GM23338 (cell line): Measurements from ENCODE around the gene TEX14. TPM values are rescaled to one million over a fixed set of nuclear protein-coding genes. Genes with fewer than 3 reads are reported as not detected.

Experiments
- ATAC-seq: fragments of 200-7000 bp; cut with Tn5 transposase; 3 replicates; pipeline ENCODE4 v1.9.1; 2020
- DNase-seq: peaks from one replicate; pipeline ENCODE4 v3.0.0-alpha.2; 2015; ENCODE audit warnings: low spot score
- H2AFZ ChIP-seq: fragments of 200-600 bp; sonication (generic); 2 replicates; pipeline ENCODE4 v1.8.0; 2016; ENCODE audit warnings: antibody characterized with exemption, mild to moderate bottlenecking, moderate library complexity
- H3F3A ChIP-seq: fragments of 200-600 bp; sonication (generic); replicated peaks from 2 replicates; pipeline ENCODE4 v1.8.0; 2017; ENCODE audit warnings: antibody characterized with exemption, mixed run types, low read depth
- H3K27ac ChIP-seq: fragments of 200-600 bp; sonication (generic); 2 replicates; pipeline ENCODE4 v1.6.1; 2016; ENCODE audit warnings: low read depth
- H3K27me3 ChIP-seq: fragments of 200-600 bp; sonication (generic); 2 replicates; pipeline ENCODE4 v1.8.0; 2016; ENCODE audit warnings: mild to moderate bottlenecking, mixed run types, moderate library complexity; ENCODE audit not compliant: insufficient read depth
- H3K36me3 ChIP-seq: fragments of 200-600 bp; sonication (generic); 2 replicates; pipeline ENCODE4 v1.8.0; 2016; ENCODE audit warnings: mild to moderate bottlenecking; ENCODE audit not compliant: insufficient read depth
- H3K4me1 ChIP-seq: fragments of 200-600 bp; sonication (generic); 2 replicates; pipeline ENCODE4 v1.8.0; 2016; ENCODE audit warnings: mild to moderate bottlenecking, moderate library complexity; ENCODE audit not compliant: insufficient read depth
- H3K4me2 ChIP-seq: fragments of 200-600 bp; sonication (generic); 2 replicates; pipeline ENCODE4 v1.7.1; 2017; ENCODE audit warnings: mixed run types
- H3K4me3 ChIP-seq: fragments of 200-600 bp; sonication (generic); 2 replicates; pipeline ENCODE4 v1.6.1; 2016; ENCODE audit warnings: mixed run types
- H3K79me2 ChIP-seq: fragments of 200-600 bp; sonication (generic); replicated peaks from 2 replicates; pipeline ENCODE4 v1.8.0; 2017; ENCODE audit warnings: mild to moderate bottlenecking; ENCODE audit not compliant: insufficient read depth
- H3K9me2 ChIP-seq: fragments of 200-600 bp; sonication (generic); 2 replicates; pipeline ENCODE4 v1.8.0; 2017; ENCODE audit not compliant: insufficient read depth
- H4K20me1 ChIP-seq: fragments of 200-600 bp; sonication (generic); replicated peaks from 2 replicates; pipeline ENCODE4 v1.8.0; 2017; ENCODE audit warnings: mild to moderate bottlenecking; ENCODE audit not compliant: insufficient read depth
- H3K27ac Mint-ChIP-seq: 2 replicates; pipeline ENCODE4 v1.8.0; 2020; ENCODE audit warnings: inconsistent platforms, mild to moderate bottlenecking, moderate library complexity, mixed read lengths
- H3K27me3 Mint-ChIP-seq: 3 replicates; pipeline ENCODE4 v1.8.0; 2022; ENCODE audit warnings: low read depth, mild to moderate bottlenecking, moderate library complexity, mixed read lengths, inconsistent platforms; ENCODE audit not compliant: insufficient read depth, poor library complexity
- H3K36me3 Mint-ChIP-seq: 3 replicates; pipeline ENCODE4 v1.8.0; 2021; ENCODE audit warnings: low read depth, mild to moderate bottlenecking, inconsistent platforms, moderate library complexity, mixed read lengths
- H3K4me1 Mint-ChIP-seq: 3 replicates; pipeline ENCODE4 v1.8.0; 2020; ENCODE audit warnings: mild to moderate bottlenecking, inconsistent platforms, mixed read lengths
- H3K4me3 Mint-ChIP-seq: 3 replicates; pipeline ENCODE4 v1.8.0; 2021; ENCODE audit warnings: moderate library complexity, mild to moderate bottlenecking, inconsistent platforms, mixed read lengths
- H3K9me3 Mint-ChIP-seq: 3 replicates; pipeline ENCODE4 v1.8.0; 2020; ENCODE audit warnings: moderate library complexity, mild to moderate bottlenecking, inconsistent platforms, mixed read lengths
- ETS1 ChIP-seq: IDR thresholded peaks from 2 replicates; pipeline ENCODE4 v1.6.1; 2016; ENCODE audit warnings: antibody characterized with exemption
- EZH2 ChIP-seq: fragments of 200-600 bp; sonication (generic); IDR thresholded peaks from one replicate; pipeline ENCODE4 v1.8.0; 2017; ENCODE audit warnings: antibody characterized with exemption, mild to moderate bottlenecking, low read depth; ENCODE audit not compliant: unreplicated experiment
- EZH2phosphoT487 ChIP-seq: fragments of 200-600 bp; sonication (generic); IDR thresholded peaks from one replicate; pipeline ENCODE4 v1.8.1; 2018; ENCODE audit warnings: antibody characterized with exemption; ENCODE audit not compliant: unreplicated experiment
- NANOG ChIP-seq: IDR thresholded peaks from 2 replicates; pipeline ENCODE4 v1.6.1; 2016; ENCODE audit warnings: antibody characterized with exemption, borderline replicate concordance
- POLR2AphosphoS5 ChIP-seq: IDR thresholded peaks from 2 replicates; pipeline ENCODE4 v1.6.1; 2016; ENCODE audit warnings: antibody characterized with exemption, low read depth
- STAT1 ChIP-seq: IDR thresholded peaks from one replicate; pipeline ENCODE4 v1.6.1; 2016; ENCODE audit warnings: antibody characterized with exemption; ENCODE audit not compliant: unreplicated experiment
- ZNF114 ChIP-seq: fragments of 250-450 bp; sonication (Bioruptor Pico); IDR thresholded peaks from 2 replicates; pipeline ENCODE4 v1.5.0; 2020; ENCODE audit warnings: mild to moderate bottlenecking, moderate library complexity
- ZNF331 ChIP-seq: fragments of 250-450 bp; sonication (Bioruptor Pico); IDR thresholded peaks from 2 replicates; pipeline ENCODE4 v1.5.0; 2020; ENCODE audit warnings: low read depth, mild to moderate bottlenecking, moderate library complexity
- polyA plus RNA-seq: library from polyadenylated mRNA; unstranded; fragments of >200 nt; fragmentation: Nextera tagmentation; extraction: Ambion mirVana; gene quantifications from 2 replicates; pipeline ENCODE4 v1.2.1, GENCODE V29; 2016
- total RNA-seq: library from RNA; depleted of rRNA; stranded (reverse); fragments of >200 nt; shearing (Covaris generic); gene quantifications from 2 replicates; pipeline ENCODE4 v1.2.3, GENCODE V29; 2014
- TF ChIP-seq, protein P1 (sequence below): fragments of 250-450 bp; sonication (Bioruptor Pico); IDR thresholded peaks from 2 replicates; pipeline ENCODE4 v1.5.0; 2020; ENCODE audit warnings: mild to moderate bottlenecking, moderate library complexity
- TF ChIP-seq, protein P2 (sequence below): IDR thresholded peaks from one replicate; pipeline ENCODE4 v1.6.1; 2018; ENCODE audit warnings: antibody characterized with exemption; ENCODE audit not compliant: unreplicated experiment
- TF ChIP-seq, protein P3 (sequence below), 2 experiments: fragments of 200-600 bp in 1 of 2; sonication (generic) in 1 of 2; conservative IDR thresholded peaks; 2 replicates each; pipeline versions ENCODE4 v1.5.1 to v1.6.1; 2016 to 2017; ENCODE audit warnings: antibody characterized with exemption in 2 of 2, low read depth in 2 of 2, mild to moderate bottlenecking in 2 of 2, moderate library complexity in 1 of 2

TEX14 gene
- total and polyA plus RNA-seq, 2 experiments from 2014 or later: 0.80 to 2.6 TPM

GRCh38 chr17:58521680-58522079 is 170.2 kb downstream of the TEX14 start:
- Histone ChIP-seq H3K27ac (no peak overlapping the region), H3K9me2 (0 out of 2 replicates have a peak, but pooled peaks cover 4% of the 10 kb centered on the region), H2AFZ (no peak overlapping the region), H3K27me3 (no peaks in the 10 kb centered on the region), H4K20me1 (no peaks in the 10 kb centered on the region), H3F3A (peaks cover 7% of the 10 kb centered on the region; the same call in 1 of the 2 replicates), H3K4me2 (no peak overlapping the region), H3K4me3 (no peak overlapping the region), H3K4me1 (peaks cover 9% of the 10 kb centered on the region), H3K36me3 (no peaks in the 10 kb centered on the region), H3K79me2 (0 out of 2 replicates have a peak, but pooled peaks cover 5% of the 10 kb centered on the region)
- H3K4me3 Mint-ChIP-seq: no peak overlapping the region
- TF ChIP-seq ETS1: no peak
- TF ChIP-seq, protein P1, sequence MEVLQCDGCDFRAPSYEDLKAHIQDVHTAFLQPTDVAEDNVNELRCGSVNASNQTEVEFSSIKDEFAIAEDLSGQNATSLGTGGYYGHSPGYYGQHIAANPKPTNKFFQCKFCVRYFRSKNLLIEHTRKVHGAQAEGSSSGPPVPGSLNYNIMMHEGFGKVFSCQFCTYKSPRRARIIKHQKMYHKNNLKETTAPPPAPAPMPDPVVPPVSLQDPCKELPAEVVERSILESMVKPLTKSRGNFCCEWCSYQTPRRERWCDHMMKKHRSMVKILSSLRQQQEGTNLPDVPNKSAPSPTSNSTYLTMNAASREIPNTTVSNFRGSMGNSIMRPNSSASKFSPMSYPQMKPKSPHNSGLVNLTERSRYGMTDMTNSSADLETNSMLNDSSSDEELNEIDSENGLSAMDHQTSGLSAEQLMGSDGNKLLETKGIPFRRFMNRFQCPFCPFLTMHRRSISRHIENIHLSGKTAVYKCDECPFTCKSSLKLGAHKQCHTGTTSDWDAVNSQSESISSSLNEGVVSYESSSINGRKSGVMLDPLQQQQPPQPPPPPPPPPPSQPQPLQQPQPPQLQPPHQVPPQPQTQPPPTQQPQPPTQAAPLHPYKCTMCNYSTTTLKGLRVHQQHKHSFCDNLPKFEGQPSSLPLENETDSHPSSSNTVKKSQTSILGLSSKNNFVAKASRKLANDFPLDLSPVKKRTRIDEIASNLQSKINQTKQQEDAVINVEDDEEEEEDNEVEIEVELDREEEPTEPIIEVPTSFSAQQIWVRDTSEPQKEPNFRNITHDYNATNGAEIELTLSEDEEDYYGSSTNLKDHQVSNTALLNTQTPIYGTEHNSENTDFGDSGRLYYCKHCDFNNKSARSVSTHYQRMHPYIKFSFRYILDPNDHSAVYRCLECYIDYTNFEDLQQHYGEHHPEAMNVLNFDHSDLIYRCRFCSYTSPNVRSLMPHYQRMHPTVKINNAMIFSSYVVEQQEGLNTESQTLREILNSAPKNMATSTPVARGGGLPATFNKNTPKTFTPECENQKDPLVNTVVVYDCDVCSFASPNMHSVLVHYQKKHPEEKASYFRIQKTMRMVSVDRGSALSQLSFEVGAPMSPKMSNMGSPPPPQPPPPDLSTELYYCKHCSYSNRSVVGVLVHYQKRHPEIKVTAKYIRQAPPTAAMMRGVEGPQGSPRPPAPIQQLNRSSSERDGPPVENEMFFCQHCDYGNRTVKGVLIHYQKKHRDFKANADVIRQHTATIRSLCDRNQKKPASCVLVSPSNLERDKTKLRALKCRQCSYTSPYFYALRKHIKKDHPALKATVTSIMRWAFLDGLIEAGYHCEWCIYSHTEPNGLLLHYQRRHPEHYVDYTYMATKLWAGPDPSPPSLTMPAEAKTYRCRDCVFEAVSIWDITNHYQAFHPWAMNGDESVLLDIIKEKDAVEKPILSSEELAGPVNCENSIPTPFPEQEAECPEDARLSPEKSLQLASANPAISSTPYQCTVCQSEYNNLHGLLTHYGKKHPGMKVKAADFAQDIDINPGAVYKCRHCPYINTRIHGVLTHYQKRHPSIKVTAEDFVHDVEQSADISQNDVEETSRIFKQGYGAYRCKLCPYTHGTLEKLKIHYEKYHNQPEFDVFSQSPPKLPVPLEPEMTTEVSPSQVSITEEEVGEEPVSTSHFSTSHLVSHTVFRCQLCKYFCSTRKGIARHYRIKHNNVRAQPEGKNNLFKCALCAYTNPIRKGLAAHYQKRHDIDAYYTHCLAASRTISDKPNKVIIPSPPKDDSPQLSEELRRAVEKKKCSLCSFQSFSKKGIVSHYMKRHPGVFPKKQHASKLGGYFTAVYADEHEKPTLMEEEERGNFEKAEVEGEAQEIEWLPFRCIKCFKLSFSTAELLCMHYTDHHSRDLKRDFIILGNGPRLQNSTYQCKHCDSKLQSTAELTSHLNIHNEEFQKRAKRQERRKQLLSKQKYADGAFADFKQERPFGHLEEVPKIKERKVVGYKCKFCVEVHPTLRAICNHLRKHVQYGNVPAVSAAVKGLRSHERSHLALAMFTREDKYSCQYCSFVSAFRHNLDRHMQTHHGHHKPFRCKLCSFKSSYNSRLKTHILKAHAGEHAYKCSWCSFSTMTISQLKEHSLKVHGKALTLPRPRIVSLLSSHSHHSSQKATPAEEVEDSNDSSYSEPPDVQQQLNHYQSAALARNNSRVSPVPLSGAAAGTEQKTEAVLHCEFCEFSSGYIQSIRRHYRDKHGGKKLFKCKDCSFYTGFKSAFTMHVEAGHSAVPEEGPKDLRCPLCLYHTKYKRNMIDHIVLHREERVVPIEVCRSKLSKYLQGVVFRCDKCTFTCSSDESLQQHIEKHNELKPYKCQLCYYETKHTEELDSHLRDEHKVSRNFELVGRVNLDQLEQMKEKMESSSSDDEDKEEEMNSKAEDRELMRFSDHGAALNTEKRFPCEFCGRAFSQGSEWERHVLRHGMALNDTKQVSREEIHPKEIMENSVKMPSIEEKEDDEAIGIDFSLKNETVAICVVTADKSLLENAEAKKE (CRISPR knock-in tag): no peak
- no peak for TF ChIP-seq POLR2AphosphoS5
- TF ChIP-seq, protein P2, sequence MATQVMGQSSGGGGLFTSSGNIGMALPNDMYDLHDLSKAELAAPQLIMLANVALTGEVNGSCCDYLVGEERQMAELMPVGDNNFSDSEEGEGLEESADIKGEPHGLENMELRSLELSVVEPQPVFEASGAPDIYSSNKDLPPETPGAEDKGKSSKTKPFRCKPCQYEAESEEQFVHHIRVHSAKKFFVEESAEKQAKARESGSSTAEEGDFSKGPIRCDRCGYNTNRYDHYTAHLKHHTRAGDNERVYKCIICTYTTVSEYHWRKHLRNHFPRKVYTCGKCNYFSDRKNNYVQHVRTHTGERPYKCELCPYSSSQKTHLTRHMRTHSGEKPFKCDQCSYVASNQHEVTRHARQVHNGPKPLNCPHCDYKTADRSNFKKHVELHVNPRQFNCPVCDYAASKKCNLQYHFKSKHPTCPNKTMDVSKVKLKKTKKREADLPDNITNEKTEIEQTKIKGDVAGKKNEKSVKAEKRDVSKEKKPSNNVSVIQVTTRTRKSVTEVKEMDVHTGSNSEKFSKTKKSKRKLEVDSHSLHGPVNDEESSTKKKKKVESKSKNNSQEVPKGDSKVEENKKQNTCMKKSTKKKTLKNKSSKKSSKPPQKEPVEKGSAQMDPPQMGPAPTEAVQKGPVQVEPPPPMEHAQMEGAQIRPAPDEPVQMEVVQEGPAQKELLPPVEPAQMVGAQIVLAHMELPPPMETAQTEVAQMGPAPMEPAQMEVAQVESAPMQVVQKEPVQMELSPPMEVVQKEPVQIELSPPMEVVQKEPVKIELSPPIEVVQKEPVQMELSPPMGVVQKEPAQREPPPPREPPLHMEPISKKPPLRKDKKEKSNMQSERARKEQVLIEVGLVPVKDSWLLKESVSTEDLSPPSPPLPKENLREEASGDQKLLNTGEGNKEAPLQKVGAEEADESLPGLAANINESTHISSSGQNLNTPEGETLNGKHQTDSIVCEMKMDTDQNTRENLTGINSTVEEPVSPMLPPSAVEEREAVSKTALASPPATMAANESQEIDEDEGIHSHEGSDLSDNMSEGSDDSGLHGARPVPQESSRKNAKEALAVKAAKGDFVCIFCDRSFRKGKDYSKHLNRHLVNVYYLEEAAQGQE: no peak
- no peak for TF ChIP-seq NANOG
- TF ChIP-seq EZH2phosphoT487: no peak
- no peak for TF ChIP-seq STAT1
- TF ChIP-seq ZNF331: no peak
- TF ChIP-seq EZH2: no peak
- TF ChIP-seq ZNF114 (CRISPR knock-in tag): no peak
- TF ChIP-seq, protein P3, sequence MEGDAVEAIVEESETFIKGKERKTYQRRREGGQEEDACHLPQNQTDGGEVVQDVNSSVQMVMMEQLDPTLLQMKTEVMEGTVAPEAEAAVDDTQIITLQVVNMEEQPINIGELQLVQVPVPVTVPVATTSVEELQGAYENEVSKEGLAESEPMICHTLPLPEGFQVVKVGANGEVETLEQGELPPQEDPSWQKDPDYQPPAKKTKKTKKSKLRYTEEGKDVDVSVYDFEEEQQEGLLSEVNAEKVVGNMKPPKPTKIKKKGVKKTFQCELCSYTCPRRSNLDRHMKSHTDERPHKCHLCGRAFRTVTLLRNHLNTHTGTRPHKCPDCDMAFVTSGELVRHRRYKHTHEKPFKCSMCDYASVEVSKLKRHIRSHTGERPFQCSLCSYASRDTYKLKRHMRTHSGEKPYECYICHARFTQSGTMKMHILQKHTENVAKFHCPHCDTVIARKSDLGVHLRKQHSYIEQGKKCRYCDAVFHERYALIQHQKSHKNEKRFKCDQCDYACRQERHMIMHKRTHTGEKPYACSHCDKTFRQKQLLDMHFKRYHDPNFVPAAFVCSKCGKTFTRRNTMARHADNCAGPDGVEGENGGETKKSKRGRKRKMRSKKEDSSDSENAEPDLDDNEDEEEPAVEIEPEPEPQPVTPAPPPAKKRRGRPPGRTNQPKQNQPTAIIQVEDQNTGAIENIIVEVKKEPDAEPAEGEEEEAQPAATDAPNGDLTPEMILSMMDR (conservative IDR thresholded peaks at IDR 0.05; ENCODE audit: low read depth in 2 of 2): no peak
- ATAC-seq (no peak), DNase-seq (no peak)
- H3K27ac Mint-ChIP-seq: no peak overlapping the region
- peaks cover 25% of the 10 kb centered on the region for H3K4me1 Mint-ChIP-seq
- no peaks in the 10 kb centered on the region for H3K9me3 Mint-ChIP-seq
- H3K27me3 Mint-ChIP-seq: peaks cover 16% of the 10 kb centered on the region
- no peaks in the 10 kb centered on the region; the same call in 2 of the 3 replicates for H3K36me3 Mint-ChIP-seq
